Measurements from ENCODE around the gene PDGFA. TPM values are rescaled to one million over a fixed set of nuclear protein-coding genes. Genes with fewer than 3 reads are reported as not detected.

PDGFA gene
- total RNA-seq, 1 donor from 2014 or later = 26.0 TPM

DNA sequence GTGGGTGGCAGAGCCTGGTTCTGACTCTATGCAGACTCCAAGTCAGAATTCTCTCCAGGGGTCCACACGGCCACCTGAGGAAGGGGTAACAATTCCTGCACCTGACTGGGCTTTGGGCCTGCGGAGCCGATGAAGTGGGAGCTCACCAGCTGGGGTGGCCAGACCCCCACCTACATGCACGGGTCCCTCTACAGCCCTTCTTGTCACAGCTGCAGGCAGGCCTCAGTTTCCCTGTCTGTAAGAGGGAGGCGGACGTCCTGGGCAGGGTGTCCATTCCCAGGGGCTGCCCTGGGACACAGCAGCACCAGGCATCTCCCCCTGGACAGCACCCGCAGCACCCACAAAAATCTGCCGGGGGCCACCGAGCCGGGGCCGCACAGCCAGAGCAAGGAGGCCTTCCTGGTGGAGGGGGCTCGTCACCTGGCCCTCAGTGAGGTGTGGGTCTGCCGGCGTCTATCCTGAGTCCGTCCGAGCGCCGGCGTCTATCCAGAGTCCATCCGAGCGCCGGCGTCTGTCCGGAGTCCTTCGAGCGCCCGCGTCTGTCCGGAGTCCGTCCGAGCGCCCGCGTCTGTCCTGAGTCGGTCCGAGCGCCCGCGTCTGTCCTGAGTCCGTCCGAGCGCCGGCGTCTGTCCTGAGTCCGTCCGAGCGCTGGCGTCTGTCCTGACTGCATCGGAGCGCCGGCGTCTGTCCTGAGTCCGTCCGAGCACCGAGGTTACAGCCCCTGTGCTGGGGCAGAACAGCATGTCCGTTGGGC lies 65.1 kb downstream of the PDGFA start:
- no peaks in the 10 kb centered on the region for H3K9me3 ChIP-seq (replicated peaks)
- TF ChIP-seq, protein P1, sequence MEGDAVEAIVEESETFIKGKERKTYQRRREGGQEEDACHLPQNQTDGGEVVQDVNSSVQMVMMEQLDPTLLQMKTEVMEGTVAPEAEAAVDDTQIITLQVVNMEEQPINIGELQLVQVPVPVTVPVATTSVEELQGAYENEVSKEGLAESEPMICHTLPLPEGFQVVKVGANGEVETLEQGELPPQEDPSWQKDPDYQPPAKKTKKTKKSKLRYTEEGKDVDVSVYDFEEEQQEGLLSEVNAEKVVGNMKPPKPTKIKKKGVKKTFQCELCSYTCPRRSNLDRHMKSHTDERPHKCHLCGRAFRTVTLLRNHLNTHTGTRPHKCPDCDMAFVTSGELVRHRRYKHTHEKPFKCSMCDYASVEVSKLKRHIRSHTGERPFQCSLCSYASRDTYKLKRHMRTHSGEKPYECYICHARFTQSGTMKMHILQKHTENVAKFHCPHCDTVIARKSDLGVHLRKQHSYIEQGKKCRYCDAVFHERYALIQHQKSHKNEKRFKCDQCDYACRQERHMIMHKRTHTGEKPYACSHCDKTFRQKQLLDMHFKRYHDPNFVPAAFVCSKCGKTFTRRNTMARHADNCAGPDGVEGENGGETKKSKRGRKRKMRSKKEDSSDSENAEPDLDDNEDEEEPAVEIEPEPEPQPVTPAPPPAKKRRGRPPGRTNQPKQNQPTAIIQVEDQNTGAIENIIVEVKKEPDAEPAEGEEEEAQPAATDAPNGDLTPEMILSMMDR (IDR thresholded peaks at IDR 0.05; ENCODE audit: borderline replicate concordance) = no peak
- no peak overlapping the region for H3K27ac ChIP-seq (replicated peaks)
- peaks cover 56% of the 10 kb centered on the region for H3K27me3 ChIP-seq (ENCODE audit: low read depth)
- H3K4me1 ChIP-seq = peaks cover 26% of the 10 kb centered on the region
- no peaks in the 10 kb centered on the region for H3K36me3 ChIP-seq
- no peak overlapping the region for H3K4me3 ChIP-seq
- intact Hi-C loops (cut with micrococcal nuclease) = no loop called here
- no peak for DNase-seq

DNA sequence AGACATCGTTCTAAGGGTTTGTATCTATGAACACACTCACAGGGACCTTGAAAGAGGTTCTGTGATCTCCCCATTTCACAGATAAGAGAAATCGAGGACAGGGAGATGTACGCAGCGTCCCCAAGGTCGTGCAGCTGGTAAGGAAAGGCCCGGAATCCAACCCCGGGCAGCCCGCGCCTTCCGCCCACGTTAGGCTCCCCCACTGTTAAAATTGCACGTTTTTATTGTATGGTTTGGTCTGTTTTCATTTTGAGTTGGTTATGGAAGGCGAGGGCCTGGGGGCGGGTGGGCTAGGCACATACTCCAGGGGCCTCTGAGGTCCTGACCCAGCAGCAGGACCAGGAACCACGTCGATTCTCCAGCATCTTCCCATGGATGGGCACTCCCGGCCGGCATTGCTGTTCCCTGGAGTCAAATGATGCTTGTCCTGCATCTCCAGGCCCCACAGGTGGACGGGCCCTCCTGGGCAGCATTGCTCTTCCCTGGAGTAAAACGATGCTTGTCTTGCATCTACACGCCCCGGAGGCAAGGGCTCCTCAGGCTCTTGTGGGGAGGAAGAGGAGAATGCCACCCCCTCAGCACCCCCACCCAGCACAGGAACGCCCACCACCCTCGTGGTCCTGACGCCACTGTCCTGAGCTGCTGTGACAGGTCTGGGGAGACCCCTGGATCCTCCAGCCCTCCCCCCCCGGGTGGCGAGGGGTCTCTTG lies 65.9 kb downstream of the PDGFA start:
- no peak overlapping the region for H3K27ac ChIP-seq (replicated peaks)
- H3K27me3 ChIP-seq (ENCODE audit: low read depth) = peaks cover 56% of the 10 kb centered on the region
- no peaks in the 10 kb centered on the region for H3K9me3 ChIP-seq (replicated peaks)
- peaks cover 26% of the 10 kb centered on the region for H3K4me1 ChIP-seq
- no peaks in the 10 kb centered on the region for H3K36me3 ChIP-seq
- H3K4me3 ChIP-seq = no peak overlapping the region
- TF ChIP-seq, protein P1 (IDR thresholded peaks at IDR 0.05; ENCODE audit: borderline replicate concordance) = no peak
- intact Hi-C loops (cut with micrococcal nuclease) = no loop called here
- no peak for DNase-seq

DNA sequence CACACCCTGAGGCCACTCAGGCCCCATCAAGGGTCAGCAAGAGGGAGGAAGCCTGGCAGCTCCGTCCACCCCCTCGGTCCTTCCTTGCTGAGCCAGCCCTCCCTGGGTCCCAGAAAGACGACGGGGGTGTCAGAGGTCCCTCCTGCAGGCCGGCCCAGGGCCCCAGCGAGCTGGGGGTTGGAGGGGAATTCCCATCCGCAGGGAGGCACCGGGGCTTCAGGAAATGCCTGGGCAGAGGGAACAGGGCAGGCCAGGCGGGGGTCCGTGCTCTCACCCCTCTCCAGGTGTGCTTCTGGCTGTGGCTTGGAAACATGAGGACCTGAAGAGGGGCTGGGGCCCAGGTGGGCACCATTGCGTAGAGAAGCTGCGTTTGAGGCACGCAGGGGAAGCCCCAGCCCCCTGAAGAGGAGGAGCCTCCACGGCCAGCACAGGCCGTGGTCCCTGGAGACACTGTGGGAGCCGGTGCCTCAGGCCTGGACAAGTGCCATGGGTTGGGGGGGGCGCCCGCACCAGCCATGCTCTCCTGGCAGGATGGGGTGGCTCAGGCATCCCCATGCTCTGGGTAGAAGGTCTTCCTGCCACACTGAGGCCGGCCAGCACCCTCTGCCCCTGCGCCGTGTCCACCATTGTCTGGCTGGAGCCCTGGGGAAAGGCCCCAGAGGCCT lies 66.7 kb downstream of the PDGFA start:
- TF ChIP-seq, protein P1 (IDR thresholded peaks at IDR 0.05; ENCODE audit: borderline replicate concordance) = no peak
- DNase-seq = no peak

DNA sequence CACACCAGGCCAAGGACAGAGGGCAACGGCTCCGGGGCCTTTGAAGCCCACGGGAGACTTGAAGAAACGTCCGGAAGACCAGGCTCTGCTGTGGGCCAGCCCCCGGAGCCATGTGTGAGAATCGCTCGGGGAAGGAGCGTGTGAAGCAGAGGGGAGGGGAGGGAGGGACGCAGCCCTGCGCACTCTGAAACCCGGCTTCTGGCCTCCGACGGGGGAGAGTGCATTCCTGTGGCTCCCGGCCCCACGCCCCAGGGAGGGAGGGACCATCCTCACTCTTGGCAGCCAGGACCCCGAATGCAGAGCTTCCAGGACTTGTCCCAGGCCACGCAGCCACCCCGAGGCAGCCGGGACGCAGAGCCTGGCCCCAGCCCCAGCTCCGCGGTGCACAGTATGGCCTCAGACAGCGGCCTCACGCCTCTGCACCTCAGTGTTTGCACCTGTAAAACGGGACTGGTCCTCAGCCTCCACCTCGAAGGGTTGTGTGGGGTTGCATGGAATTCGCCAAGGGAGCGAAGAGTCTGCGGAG lies 67.4 kb downstream of the PDGFA start:
- intact Hi-C loops (cut with micrococcal nuclease) = no loop called here
- no peaks in the 10 kb centered on the region for H3K36me3 ChIP-seq
- H3K27me3 ChIP-seq (ENCODE audit: low read depth) = peaks cover 56% of the 10 kb centered on the region
- no peak for DNase-seq
- H3K27ac ChIP-seq (replicated peaks) = no peak overlapping the region
- no peak overlapping the region for H3K4me3 ChIP-seq
- no peaks in the 10 kb centered on the region for H3K9me3 ChIP-seq (replicated peaks)
- peaks cover 26% of the 10 kb centered on the region for H3K4me1 ChIP-seq
- TF ChIP-seq, protein P1 (IDR thresholded peaks at IDR 0.05; ENCODE audit: borderline replicate concordance) = no peak

More for the DNA sequence above, 66.7 kb downstream of the PDGFA start:
- no peak overlapping the region for H3K4me3 ChIP-seq
- peaks cover 56% of the 10 kb centered on the region for H3K27me3 ChIP-seq (ENCODE audit: low read depth)
- H3K36me3 ChIP-seq = no peaks in the 10 kb centered on the region
- no peak overlapping the region for H3K27ac ChIP-seq (replicated peaks)
- peaks cover 26% of the 10 kb centered on the region for H3K4me1 ChIP-seq
- H3K9me3 ChIP-seq (replicated peaks) = no peaks in the 10 kb centered on the region
- intact Hi-C loops (cut with micrococcal nuclease) = no loop called here
